GM18520 (cell line): ENCODE data around the gene GPR157.

ENCODE experiments used
- ATAC-seq: cut with Tn5 transposase; IDR thresholded peaks from one replicate; pipeline ENCODE4 v1.9.1; 2021; ENCODE audit not compliant: unreplicated experiment

Gene GPR157

DNA sequence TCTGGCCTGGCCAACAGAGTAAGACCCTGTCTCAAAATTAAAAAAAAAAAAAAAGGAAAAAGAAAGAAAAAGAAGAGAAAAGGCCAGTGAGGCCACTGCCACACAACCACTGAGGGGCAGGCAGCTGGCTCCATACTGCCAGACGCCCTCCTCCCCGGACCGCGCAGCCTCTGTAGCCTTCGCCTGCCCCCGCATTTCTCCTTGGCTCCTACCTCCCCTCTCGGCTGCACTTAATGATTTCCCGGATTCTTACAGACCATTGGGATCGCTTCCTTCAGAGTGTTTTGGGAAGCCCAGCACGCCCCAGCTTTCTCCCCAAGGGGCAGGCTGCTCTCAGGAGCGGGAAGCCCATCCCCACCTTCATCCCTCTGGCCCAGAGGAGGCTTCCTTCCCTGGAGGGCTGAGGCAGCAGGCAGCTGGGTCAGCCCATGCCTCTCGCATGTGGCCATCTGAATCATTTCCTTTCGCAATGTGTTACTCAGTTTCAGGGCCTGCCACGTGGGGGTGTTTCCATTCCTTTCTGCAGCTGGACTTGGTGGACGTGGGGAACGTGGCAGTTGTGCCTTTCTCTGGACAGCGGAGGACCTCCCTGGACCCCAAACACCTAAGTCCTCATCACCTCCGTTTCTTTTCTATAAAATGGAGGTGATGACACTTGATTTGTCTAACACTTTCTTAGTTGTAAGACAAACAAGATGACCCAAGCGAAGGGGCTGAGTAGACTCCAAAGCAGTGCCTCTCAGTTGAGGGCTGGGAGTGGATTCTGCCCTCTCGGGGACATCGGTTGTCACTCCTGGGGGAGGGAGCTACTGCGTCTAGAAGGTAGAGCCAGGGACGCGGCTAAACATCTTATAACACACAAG, 61.7 kb downstream of the GPR157 start:
- no peak for ATAC-seq

- ATAC-seq: no peak
Measured at GRCh38 chr1:9065213-9065751, 63.6 kb downstream of the GPR157 start.

DNA sequence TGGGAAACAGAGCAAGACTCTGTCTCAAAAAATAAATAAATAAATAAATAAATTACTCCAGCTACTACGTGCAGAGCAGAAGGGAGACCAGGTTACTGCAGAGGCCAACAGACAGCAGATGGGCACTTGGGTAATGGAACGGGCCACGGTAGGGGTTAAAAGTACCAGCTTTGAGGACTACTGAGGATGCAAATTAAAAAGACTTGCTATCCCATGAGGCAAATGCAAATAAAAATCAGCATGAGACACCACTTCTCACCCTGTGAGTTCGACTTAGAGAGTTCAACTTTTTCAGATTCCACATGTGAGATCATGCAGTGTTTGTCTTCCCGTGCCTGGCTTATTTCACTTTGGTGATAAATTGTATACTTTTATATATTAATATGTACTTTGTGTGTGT, 66.1 kb downstream of the GPR157 start:
- ATAC-seq: no peak

DNA sequence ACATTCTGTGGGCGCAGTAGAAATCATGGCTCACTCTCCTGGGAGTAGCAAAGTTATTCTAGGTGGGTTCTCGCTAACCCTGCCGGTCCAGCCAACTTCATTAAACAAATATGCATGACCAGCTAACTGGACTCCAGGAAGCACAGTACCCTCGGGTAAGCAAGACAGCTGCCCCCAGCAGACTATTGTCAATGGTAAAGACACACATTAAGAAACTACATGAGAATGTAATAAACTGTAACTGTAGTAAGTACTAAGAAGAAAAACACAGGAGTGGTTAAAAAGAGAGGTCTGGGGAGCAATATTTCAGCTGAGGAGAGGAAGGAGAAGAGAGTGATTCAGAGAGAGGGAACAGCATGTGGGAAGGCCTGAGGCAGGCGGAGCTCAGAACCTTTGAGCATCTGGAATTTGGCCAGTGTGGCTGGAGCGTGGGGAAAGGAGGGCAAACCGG, 66.9 kb downstream of the GPR157 start:
- ATAC-seq: no peak

DNA sequence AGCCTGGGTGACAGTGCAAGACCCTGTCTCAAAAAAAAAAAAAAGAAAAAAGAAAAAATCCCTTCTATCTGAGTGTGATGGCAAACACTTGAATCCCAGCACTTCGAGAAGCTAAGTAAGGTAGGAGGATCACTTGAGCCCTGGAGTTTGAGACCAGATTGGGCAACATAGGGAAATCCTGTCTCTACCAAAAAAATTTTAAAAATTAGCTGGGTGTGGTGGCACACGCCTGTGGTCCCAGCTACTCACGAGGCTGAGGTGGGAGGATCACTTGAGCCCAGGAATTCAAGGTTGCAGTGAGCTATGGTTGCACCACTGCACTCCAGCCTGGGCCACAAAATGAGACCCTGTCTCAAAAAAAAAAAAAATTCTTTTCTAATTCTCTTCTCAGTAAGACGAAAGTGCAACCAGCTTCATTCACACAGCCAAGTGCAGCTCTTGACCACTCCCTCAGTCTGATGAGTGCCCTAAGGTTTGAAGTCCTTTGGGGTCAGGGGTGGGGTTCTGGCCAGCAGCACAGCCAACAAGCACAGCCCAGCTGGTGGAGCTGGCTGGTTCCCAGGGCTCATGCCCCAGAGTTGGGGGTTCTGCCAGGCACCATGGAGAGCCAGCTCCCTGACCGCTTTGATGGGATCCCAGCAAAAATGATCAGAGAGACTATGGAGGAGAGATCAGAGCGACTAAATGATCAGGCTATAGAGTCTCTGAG, 67.5 kb downstream of the GPR157 start:
- ATAC-seq: no peak

- ATAC-seq: no peak
Measured at GRCh38 chr1:9059891-9060744, 68.8 kb downstream of the GPR157 start.

DNA sequence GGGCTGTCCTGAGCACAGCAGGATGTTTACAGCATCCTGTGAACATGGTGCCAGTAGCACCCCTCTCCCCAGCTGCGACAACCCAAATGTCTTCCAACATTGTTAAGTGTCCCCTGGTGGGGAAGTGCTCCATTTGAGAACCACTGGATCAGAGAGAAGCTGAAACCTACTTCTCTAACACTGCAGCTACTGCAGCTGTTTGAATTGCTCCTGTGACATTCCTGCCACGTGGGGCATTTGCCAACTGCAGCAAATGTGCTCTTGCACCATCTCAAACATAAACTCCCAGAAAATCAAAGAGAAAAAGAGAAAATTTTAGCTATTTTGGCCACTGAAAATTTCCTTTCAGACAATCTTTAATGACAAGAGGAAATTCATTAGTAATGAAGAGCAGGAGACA, 70.4 kb downstream of the GPR157 start:
- no peak for ATAC-seq

- ATAC-seq: no peak
Measured at GRCh38 chr1:9057851-9058250, 71.1 kb downstream of the GPR157 start.

- no peak for ATAC-seq
Measured at GRCh38 chr1:9052272-9053049, 76.4 kb downstream of the GPR157 start.

- ATAC-seq: no peak
Measured at GRCh38 chr1:9051379-9051778, 77.5 kb downstream of the GPR157 start.

- no peak for ATAC-seq
Measured at GRCh38 chr1:9050803-9051202, 78.1 kb downstream of the GPR157 start.
